Fibroblast of pulmonary artery (primary cell): ENCODE data around the gene KCNIP1.

Source experiments
- DNase-seq: peaks from one replicate; pipeline ENCODE4 v3.0.0-alpha.2; 2010; ENCODE audit warnings: low read depth
- H3K4me3 ChIP-seq: replicated peaks from 2 replicates; pipeline ENCODE4 v1.5.1; 2011; ENCODE audit warnings: low read depth, mild to moderate bottlenecking, control low read depth, low read length, moderate library complexity
- CTCF ChIP-seq: IDR thresholded peaks from 2 replicates; pipeline ENCODE4 v1.5.1; 2011; ENCODE audit warnings: mild to moderate bottlenecking, control low read depth, low read length, inconsistent platforms; ENCODE audit errors: missing control alignments

Gene KCNIP1

GRCh38 chr5:170628691-170629565 lies 125.1 kb downstream of the KCNIP1 start:
- DNase-seq, result no peak
- no peak for TF ChIP-seq CTCF
- no peak overlapping the region for H3K4me3 ChIP-seq

GRCh38 chr5:170629566-170630175 lies 125.9 kb downstream of the KCNIP1 start:
- TF ChIP-seq CTCF, result no peak
- no peak for DNase-seq
- no peak overlapping the region for H3K4me3 ChIP-seq

GRCh38 chr5:170630226-170630625 lies 126.4 kb downstream of the KCNIP1 start:
- no peak for DNase-seq
- no peak for TF ChIP-seq CTCF
- H3K4me3 ChIP-seq, result no peak overlapping the region

- no peak for TF ChIP-seq CTCF
- DNase-seq, result no peak
- no peak overlapping the region for H3K4me3 ChIP-seq
Measured at GRCh38 chr5:170630711-170631141, 126.9 kb downstream of the KCNIP1 start.

- no peak overlapping the region for H3K4me3 ChIP-seq
- no peak for TF ChIP-seq CTCF
- DNase-seq, result no peak
Measured at GRCh38 chr5:170631466-170632195, 127.8 kb downstream of the KCNIP1 start.

GRCh38 chr5:170632266-170632984 lies 128.6 kb downstream of the KCNIP1 start:
- peak; percentile 24 for TF ChIP-seq CTCF
- DNase-seq, result no peak
- H3K4me3 ChIP-seq, result no peak overlapping the region
